ENCODE measurements around the gene ECD. TPM values are rescaled to one million over a fixed set of nuclear protein-coding genes. Genes with fewer than 3 reads are reported as not detected.

The ECD gene
- polyA plus RNA-seq, 1 donor from 2014 or later, result 30.0 TPM

DNA sequence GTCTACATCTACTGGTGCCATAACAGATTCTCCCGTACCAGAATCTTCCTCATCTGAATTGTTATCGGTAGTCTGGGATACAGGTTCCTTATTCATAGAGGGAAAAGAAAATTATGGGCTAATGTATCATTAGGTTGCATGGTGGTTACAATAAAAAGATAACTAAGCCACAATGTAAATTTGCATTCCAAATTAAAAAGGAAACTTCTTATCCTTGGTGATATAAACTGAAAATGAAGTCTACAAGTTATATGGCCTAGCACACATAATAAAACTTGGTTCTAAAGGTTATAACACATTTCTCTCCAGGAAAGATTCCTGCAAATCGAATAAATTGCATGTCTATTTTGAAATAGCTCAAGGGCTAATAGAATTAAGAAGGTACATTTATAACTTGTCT lies 33.1 kb downstream of the ECD start:
- no peak overlapping the region for H3K9ac ChIP-seq (ENCODE audit: low read length)
- no peaks in the 10 kb centered on the region for H3K79me2 ChIP-seq (replicated peaks; ENCODE audit: insufficient read depth, low read length)
- no peak overlapping the region for H3K4me3 ChIP-seq (ENCODE audit: low read length)
- no peak overlapping the region for H2AFZ ChIP-seq (ENCODE audit: low read depth, low read length)
- no peaks in the 10 kb centered on the region for H3K9me3 ChIP-seq (ENCODE audit: low read length)
- H3K9me2 ChIP-seq (ENCODE audit: insufficient read depth, low read length), result no peaks in the 10 kb centered on the region
- H3K27me3 ChIP-seq (ENCODE audit: insufficient read depth, low read depth, low read length), result no peaks in the 10 kb centered on the region
- H3K36me3 ChIP-seq (ENCODE audit: insufficient read depth, low read length), result peaks cover 17% of the 10 kb centered on the region
- no peaks in the 10 kb centered on the region for H3F3A ChIP-seq (ENCODE audit: insufficient read depth, low read length, poor library complexity, severe bottlenecking)
- no peaks in the 10 kb centered on the region for H4K20me1 ChIP-seq (ENCODE audit: insufficient read depth)
- H3K27ac ChIP-seq (ENCODE audit: low read length), result no peak overlapping the region
- TF ChIP-seq EZH2 (IDR thresholded peaks at IDR 0.05; ENCODE audit: borderline replicate concordance, insufficient read depth, low read length, poor library complexity, severe bottlenecking) (no peak), RAD21 (conservative IDR thresholded peaks at IDR 0.05) (no peak), TAF1 (IDR thresholded peaks at IDR 0.05; ENCODE audit: low read depth) (no peak), EP300 (conservative IDR thresholded peaks at IDR 0.05; ENCODE audit: poor library complexity, severe bottlenecking) (no peak), SMC3 (conservative IDR thresholded peaks at IDR 0.05; ENCODE audit: poor library complexity) (no peak), MXI1 (conservative IDR thresholded peaks at IDR 0.05; ENCODE audit: poor library complexity, severe bottlenecking) (no peak), POLR2AphosphoS5 (IDR thresholded peaks at IDR 0.05) (no peak)
- TF ChIP-seq, protein P1, sequence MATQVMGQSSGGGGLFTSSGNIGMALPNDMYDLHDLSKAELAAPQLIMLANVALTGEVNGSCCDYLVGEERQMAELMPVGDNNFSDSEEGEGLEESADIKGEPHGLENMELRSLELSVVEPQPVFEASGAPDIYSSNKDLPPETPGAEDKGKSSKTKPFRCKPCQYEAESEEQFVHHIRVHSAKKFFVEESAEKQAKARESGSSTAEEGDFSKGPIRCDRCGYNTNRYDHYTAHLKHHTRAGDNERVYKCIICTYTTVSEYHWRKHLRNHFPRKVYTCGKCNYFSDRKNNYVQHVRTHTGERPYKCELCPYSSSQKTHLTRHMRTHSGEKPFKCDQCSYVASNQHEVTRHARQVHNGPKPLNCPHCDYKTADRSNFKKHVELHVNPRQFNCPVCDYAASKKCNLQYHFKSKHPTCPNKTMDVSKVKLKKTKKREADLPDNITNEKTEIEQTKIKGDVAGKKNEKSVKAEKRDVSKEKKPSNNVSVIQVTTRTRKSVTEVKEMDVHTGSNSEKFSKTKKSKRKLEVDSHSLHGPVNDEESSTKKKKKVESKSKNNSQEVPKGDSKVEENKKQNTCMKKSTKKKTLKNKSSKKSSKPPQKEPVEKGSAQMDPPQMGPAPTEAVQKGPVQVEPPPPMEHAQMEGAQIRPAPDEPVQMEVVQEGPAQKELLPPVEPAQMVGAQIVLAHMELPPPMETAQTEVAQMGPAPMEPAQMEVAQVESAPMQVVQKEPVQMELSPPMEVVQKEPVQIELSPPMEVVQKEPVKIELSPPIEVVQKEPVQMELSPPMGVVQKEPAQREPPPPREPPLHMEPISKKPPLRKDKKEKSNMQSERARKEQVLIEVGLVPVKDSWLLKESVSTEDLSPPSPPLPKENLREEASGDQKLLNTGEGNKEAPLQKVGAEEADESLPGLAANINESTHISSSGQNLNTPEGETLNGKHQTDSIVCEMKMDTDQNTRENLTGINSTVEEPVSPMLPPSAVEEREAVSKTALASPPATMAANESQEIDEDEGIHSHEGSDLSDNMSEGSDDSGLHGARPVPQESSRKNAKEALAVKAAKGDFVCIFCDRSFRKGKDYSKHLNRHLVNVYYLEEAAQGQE (IDR thresholded peaks at IDR 0.05; ENCODE audit: borderline replicate concordance), result no peak
- TF ChIP-seq, protein P2, sequence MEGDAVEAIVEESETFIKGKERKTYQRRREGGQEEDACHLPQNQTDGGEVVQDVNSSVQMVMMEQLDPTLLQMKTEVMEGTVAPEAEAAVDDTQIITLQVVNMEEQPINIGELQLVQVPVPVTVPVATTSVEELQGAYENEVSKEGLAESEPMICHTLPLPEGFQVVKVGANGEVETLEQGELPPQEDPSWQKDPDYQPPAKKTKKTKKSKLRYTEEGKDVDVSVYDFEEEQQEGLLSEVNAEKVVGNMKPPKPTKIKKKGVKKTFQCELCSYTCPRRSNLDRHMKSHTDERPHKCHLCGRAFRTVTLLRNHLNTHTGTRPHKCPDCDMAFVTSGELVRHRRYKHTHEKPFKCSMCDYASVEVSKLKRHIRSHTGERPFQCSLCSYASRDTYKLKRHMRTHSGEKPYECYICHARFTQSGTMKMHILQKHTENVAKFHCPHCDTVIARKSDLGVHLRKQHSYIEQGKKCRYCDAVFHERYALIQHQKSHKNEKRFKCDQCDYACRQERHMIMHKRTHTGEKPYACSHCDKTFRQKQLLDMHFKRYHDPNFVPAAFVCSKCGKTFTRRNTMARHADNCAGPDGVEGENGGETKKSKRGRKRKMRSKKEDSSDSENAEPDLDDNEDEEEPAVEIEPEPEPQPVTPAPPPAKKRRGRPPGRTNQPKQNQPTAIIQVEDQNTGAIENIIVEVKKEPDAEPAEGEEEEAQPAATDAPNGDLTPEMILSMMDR (IDR thresholded peaks at IDR 0.05; ENCODE audit: poor library complexity, severe bottlenecking), result no peak
- no peak overlapping the region for H3K4me2 ChIP-seq (ENCODE audit: low read length)

DNA sequence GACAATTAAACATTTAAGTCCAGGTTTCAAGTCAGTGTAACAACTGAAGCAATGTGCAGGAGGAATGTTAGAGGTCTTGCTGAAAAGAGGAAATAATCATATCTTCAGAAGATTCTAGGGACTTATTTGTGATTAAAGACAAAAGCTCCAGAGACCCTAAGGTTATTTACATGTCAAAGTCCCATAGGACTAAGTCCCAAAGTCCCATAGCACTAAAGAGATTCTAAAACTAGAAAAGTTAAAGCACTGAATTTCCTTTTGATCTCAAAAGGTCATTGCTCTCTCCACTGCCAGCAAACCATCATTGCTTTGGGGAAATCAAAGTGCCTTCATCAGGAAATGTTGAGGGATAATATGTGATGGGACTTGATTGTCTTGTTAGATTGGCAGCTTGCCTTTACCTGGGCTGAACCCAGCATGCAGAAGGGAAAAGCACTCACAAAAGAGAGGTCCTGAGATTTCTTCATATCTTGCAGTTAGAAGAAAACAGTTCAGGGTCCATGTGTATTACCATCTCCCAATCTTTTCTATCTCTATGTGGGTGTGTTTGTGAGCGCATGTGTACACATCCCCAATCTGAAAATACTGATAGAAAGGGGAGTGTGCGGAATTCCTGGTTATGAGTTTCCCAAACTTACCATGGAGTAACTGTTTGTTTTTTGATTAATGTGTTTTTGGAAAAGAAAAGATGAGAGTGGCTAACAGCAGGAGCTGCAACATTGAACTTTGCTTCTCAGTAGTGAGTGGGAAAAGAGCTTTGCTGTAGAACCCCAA lies 35.7 kb downstream of the ECD start:
- Histone ChIP-seq H3K27ac (ENCODE audit: low read length) (no peak overlapping the region), H3F3A (ENCODE audit: insufficient read depth, low read length, poor library complexity, severe bottlenecking) (no peaks in the 10 kb centered on the region), H3K9me3 (ENCODE audit: low read length) (no peaks in the 10 kb centered on the region), H3K36me3 (ENCODE audit: insufficient read depth, low read length) (peaks cover 17% of the 10 kb centered on the region), H3K4me2 (ENCODE audit: low read length) (no peak overlapping the region), H2AFZ (ENCODE audit: low read depth, low read length) (no peak overlapping the region), H3K27me3 (ENCODE audit: insufficient read depth, low read depth, low read length) (no peaks in the 10 kb centered on the region), H3K9ac (ENCODE audit: low read length) (no peak overlapping the region), H3K4me3 (ENCODE audit: low read length) (no peak overlapping the region), H3K9me2 (ENCODE audit: insufficient read depth, low read length) (no peaks in the 10 kb centered on the region), H4K20me1 (ENCODE audit: insufficient read depth) (no peaks in the 10 kb centered on the region), H3K79me2 (replicated peaks; ENCODE audit: insufficient read depth, low read length) (no peaks in the 10 kb centered on the region)
- TF ChIP-seq MXI1 (conservative IDR thresholded peaks at IDR 0.05; ENCODE audit: poor library complexity, severe bottlenecking) (no peak), RAD21 (conservative IDR thresholded peaks at IDR 0.05) (no peak), EP300 (conservative IDR thresholded peaks at IDR 0.05; ENCODE audit: poor library complexity, severe bottlenecking) (no peak), POLR2AphosphoS5 (IDR thresholded peaks at IDR 0.05) (no peak), EZH2 (IDR thresholded peaks at IDR 0.05; ENCODE audit: borderline replicate concordance, insufficient read depth, low read length, poor library complexity, severe bottlenecking) (no peak)
- TF ChIP-seq, protein P1 (IDR thresholded peaks at IDR 0.05; ENCODE audit: borderline replicate concordance), result no peak
